ENCODE measurements around the gene ABHD17B. TPM values are rescaled to one million over a fixed set of nuclear protein-coding genes. Genes with fewer than 3 reads are reported as not detected.

ABHD17B gene
- total and polyA plus RNA-seq, 4 donors, result 5.2 to 17.7 (median 10.1) TPM

DNA sequence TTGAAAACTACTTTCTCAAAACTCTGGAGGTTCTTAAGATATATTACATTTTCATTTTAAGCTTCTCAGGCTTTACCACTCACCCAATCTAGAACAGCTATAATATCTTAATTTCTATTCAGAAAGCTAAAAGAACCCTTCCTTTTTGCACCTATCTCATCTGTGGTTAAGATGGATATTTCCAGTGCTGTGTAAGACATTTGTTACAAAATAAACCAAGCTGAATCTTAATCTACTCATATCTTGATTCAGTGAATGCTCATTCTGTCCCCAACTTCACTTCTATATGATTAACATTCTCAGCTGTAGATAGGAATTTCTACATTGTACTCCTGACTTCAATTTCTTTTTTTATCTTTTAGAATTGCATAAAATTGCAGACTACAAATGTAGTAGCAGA is 15.0 kb downstream of the ABHD17B start:
- no peaks in the 10 kb centered on the region for H3K27me3 ChIP-seq (ENCODE audit: control insufficient read depth in 4 of 4, insufficient read depth in 4 of 4, low read length in 3 of 4)
- H3K27ac ChIP-seq (ENCODE audit: low read depth in 1 of 2, low read length in 2 of 2), result no peak overlapping the region
- no peaks in the 10 kb centered on the region for H3K36me3 ChIP-seq (ENCODE audit: control insufficient read depth in 4 of 4, insufficient read depth in 3 of 4, low read depth in 1 of 4, low read length in 3 of 4)
- H3K4me3 ChIP-seq (ENCODE audit: low read depth in 1 of 3, low read length in 3 of 3), result no peak overlapping the region
- no peak for TF ChIP-seq GABPA (IDR thresholded peaks at IDR 0.05 in 1 of 2, conservative IDR thresholded peaks at IDR 0.05 in 1 of 2)
- no peak for TF ChIP-seq TAF1 (conservative IDR thresholded peaks at IDR 0.05)
- no peak for TF ChIP-seq YY1 (IDR thresholded peaks at IDR 0.05)
- no peak for TF ChIP-seq RXRA (IDR thresholded peaks at IDR 0.05)
- TF ChIP-seq, protein P1, sequence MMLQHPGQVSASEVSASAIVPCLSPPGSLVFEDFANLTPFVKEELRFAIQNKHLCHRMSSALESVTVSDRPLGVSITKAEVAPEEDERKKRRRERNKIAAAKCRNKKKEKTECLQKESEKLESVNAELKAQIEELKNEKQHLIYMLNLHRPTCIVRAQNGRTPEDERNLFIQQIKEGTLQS (IDR thresholded peaks at IDR 0.05), result no peak
- TF ChIP-seq EGR1 (IDR thresholded peaks at IDR 0.05; ENCODE audit: low read depth in 2 of 2), result no peak
- TF ChIP-seq NR2F2 (IDR thresholded peaks at IDR 0.05), result no peak
- TF ChIP-seq FOXA1 (IDR thresholded peaks at IDR 0.05), result no peak
- TF ChIP-seq FOXA2 (IDR thresholded peaks at IDR 0.05), result no peak
- no peak for TF ChIP-seq SP1 (IDR thresholded peaks at IDR 0.05)
- TF ChIP-seq, protein P2, sequence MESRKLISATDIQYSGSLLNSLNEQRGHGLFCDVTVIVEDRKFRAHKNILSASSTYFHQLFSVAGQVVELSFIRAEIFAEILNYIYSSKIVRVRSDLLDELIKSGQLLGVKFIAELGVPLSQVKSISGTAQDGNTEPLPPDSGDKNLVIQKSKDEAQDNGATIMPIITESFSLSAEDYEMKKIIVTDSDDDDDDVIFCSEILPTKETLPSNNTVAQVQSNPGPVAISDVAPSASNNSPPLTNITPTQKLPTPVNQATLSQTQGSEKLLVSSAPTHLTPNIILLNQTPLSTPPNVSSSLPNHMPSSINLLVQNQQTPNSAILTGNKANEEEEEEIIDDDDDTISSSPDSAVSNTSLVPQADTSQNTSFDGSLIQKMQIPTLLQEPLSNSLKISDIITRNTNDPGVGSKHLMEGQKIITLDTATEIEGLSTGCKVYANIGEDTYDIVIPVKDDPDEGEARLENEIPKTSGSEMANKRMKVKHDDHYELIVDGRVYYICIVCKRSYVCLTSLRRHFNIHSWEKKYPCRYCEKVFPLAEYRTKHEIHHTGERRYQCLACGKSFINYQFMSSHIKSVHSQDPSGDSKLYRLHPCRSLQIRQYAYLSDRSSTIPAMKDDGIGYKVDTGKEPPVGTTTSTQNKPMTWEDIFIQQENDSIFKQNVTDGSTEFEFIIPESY (IDR thresholded peaks at IDR 0.05), result no peak
- TF ChIP-seq, protein P3, sequence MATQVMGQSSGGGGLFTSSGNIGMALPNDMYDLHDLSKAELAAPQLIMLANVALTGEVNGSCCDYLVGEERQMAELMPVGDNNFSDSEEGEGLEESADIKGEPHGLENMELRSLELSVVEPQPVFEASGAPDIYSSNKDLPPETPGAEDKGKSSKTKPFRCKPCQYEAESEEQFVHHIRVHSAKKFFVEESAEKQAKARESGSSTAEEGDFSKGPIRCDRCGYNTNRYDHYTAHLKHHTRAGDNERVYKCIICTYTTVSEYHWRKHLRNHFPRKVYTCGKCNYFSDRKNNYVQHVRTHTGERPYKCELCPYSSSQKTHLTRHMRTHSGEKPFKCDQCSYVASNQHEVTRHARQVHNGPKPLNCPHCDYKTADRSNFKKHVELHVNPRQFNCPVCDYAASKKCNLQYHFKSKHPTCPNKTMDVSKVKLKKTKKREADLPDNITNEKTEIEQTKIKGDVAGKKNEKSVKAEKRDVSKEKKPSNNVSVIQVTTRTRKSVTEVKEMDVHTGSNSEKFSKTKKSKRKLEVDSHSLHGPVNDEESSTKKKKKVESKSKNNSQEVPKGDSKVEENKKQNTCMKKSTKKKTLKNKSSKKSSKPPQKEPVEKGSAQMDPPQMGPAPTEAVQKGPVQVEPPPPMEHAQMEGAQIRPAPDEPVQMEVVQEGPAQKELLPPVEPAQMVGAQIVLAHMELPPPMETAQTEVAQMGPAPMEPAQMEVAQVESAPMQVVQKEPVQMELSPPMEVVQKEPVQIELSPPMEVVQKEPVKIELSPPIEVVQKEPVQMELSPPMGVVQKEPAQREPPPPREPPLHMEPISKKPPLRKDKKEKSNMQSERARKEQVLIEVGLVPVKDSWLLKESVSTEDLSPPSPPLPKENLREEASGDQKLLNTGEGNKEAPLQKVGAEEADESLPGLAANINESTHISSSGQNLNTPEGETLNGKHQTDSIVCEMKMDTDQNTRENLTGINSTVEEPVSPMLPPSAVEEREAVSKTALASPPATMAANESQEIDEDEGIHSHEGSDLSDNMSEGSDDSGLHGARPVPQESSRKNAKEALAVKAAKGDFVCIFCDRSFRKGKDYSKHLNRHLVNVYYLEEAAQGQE (IDR thresholded peaks at IDR 0.05), result no peak
- TF ChIP-seq, protein P4, sequence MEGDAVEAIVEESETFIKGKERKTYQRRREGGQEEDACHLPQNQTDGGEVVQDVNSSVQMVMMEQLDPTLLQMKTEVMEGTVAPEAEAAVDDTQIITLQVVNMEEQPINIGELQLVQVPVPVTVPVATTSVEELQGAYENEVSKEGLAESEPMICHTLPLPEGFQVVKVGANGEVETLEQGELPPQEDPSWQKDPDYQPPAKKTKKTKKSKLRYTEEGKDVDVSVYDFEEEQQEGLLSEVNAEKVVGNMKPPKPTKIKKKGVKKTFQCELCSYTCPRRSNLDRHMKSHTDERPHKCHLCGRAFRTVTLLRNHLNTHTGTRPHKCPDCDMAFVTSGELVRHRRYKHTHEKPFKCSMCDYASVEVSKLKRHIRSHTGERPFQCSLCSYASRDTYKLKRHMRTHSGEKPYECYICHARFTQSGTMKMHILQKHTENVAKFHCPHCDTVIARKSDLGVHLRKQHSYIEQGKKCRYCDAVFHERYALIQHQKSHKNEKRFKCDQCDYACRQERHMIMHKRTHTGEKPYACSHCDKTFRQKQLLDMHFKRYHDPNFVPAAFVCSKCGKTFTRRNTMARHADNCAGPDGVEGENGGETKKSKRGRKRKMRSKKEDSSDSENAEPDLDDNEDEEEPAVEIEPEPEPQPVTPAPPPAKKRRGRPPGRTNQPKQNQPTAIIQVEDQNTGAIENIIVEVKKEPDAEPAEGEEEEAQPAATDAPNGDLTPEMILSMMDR (IDR thresholded peaks at IDR 0.05; ENCODE audit: low read depth, low read length, missing input control), result no peak
- no peak for TF ChIP-seq JUND (IDR thresholded peaks at IDR 0.05)
- TF ChIP-seq RAD21 (IDR thresholded peaks at IDR 0.05), result no peak
- no peak for TF ChIP-seq HNF4G (IDR thresholded peaks at IDR 0.05)
- H3K9ac ChIP-seq (ENCODE audit: low read depth in 1 of 2, low read length in 2 of 2), result no peak overlapping the region
- no peak for DNase-seq (ENCODE audit: low spot score)
- peaks cover 0 to 15% (median 11%) of the 10 kb centered on the region in 4 donors for H3K4me1 ChIP-seq (ENCODE audit: control insufficient read depth in 4 of 4, insufficient read depth in 4 of 4, low read length in 3 of 4)
- no peaks in the 10 kb centered on the region for H3K9me3 ChIP-seq (ENCODE audit: control insufficient read depth in 4 of 4, low read length in 3 of 4)

DNA sequence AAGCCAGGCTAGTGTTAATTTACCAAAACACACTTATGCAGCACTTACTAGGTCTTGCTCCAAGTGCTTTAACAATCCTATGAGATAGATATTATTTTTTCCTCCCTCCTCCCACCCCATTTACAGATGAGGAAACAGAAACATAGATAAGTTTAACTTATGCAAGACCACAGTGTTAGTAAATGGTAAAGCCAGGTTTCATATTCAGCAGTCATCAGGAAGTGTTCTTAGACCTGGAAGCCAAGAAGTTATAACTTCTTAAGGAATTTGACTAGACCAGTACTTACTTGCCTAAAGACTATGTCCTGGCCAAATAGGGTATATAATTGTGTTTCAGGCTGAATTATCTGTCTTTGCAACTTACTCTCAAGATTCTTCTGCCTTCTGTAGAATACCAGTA is 15.9 kb downstream of the ABHD17B start:
- Histone ChIP-seq H3K27ac (ENCODE audit: low read depth in 1 of 2, low read length in 2 of 2) (no peak overlapping the region), H3K4me3 (ENCODE audit: low read depth in 1 of 3, low read length in 3 of 3) (no peak overlapping the region), H3K36me3 (ENCODE audit: control insufficient read depth in 4 of 4, insufficient read depth in 3 of 4, low read depth in 1 of 4, low read length in 3 of 4) (no peaks in the 10 kb centered on the region), H3K9me3 (ENCODE audit: control insufficient read depth in 4 of 4, low read length in 3 of 4) (no peaks in the 10 kb centered on the region), H3K9ac (ENCODE audit: low read depth in 1 of 2, low read length in 2 of 2) (no peak overlapping the region), H3K4me1 (ENCODE audit: control insufficient read depth in 4 of 4, insufficient read depth in 4 of 4, low read length in 3 of 4) (peaks cover 0 to 15% (median 11%) of the 10 kb centered on the region in 4 donors), H3K27me3 (ENCODE audit: control insufficient read depth in 4 of 4, insufficient read depth in 4 of 4, low read length in 3 of 4) (no peaks in the 10 kb centered on the region)
- TF ChIP-seq HNF4A (conservative IDR thresholded peaks at IDR 0.05) (no peak), TAF1 (conservative IDR thresholded peaks at IDR 0.05) (no peak), JUND (IDR thresholded peaks at IDR 0.05) (no peak), SP1 (IDR thresholded peaks at IDR 0.05) (no peak), RXRA (IDR thresholded peaks at IDR 0.05) (no peak)
- TF ChIP-seq, protein P3 (IDR thresholded peaks at IDR 0.05), result no peak
- TF ChIP-seq, protein P1 (IDR thresholded peaks at IDR 0.05), result no peak
- TF ChIP-seq, protein P4 (IDR thresholded peaks at IDR 0.05; ENCODE audit: low read depth, low read length, missing input control), result no peak
- no peak for DNase-seq (ENCODE audit: low spot score)
